SK-MEL-5 (cell line): ENCODE results near the gene APEX1. TPM values are rescaled to one million over a fixed set of nuclear protein-coding genes. Genes with fewer than 3 reads are reported as not detected.
"Not testable (repeated sequence)": the region's sequence is repeated elsewhere in the genome, so short reads cannot be mapped to it uniquely, and the experiment has no call there.

Experiments
- DNase-seq: peaks from one replicate; pipeline ENCODE4 v3.0.0-alpha.2; 2016; ENCODE audit warnings: low read depth, low spot score
- in situ Hi-C: cut with HindIII; loops from 2 replicates; pipeline ENCODE4 v1.10.0; 2016; ENCODE audit warnings: low sequenced_read_pairs, high pct_unique_total_duplicates, low pct_unique_long_range_greater_than_20kb
- small RNA-seq, 2 experiments: library from RNA; depleted of rRNA; stranded (forward); fragments of <200 nt; gene quantifications; one replicate each; pipeline ENCODE3, GENCODE V24; 2014
- total RNA-seq: library from RNA; depleted of rRNA; stranded (reverse); fragments of >200 nt; shearing (Covaris generic); gene quantifications from 2 replicates; pipeline ENCODE4 v1.2.3, GENCODE V29; 2014; rRNA removed

APEX1 gene
- total RNA-seq, 1 experiment from 2014 or later = 62.6 TPM

- in situ Hi-C loops = no loop called here
- DNase-seq = no peak
Measured at GRCh38 chr14:20493634-20494033, 38.6 kb downstream of the APEX1 start.

- DNase-seq = no peak
- in situ Hi-C loops = no loop called here
Measured at GRCh38 chr14:20494935-20495766, 40.1 kb downstream of the APEX1 start.

- no peak for DNase-seq
- in situ Hi-C loops = no loop called here
Measured at GRCh38 chr14:20498622-20499021, 43.6 kb downstream of the APEX1 start.

GRCh38 chr14:20499108-20499507, 44.1 kb downstream of the APEX1 start:
- in situ Hi-C loops = no loop called here
- DNase-seq = no peak

- in situ Hi-C loops = no loop called here
- no peak for DNase-seq
Measured at GRCh38 chr14:20499881-20500280, 44.9 kb downstream of the APEX1 start.

GRCh38 chr14:20501346-20501745, 46.3 kb downstream of the APEX1 start:
- DNase-seq = no peak
- in situ Hi-C loops = no loop called here

GRCh38 chr14:20503898-20504297, 48.9 kb downstream of the APEX1 start:
- no peak for DNase-seq
- in situ Hi-C loops = no loop called here

GRCh38 chr14:20506276-20506675, 51.2 kb downstream of the APEX1 start:
- DNase-seq, in situ Hi-C loops: not testable (repeated sequence)

GRCh38 chr14:20506752-20507151, 51.7 kb downstream of the APEX1 start:
- in situ Hi-C loops, DNase-seq: not testable (repeated sequence)

Small RNAs within 50 kb of the gene (small RNA-seq; reads per million reads assigned to genes)
- gene RNA5SP382 = 0.06 to 5.7 reads per million in 2 experiments

Other genes with a start within 250 kb of the APEX1 start
- not detected in 2 replicates for gene OR11H6, start 231.5 kb upstream of the APEX1 start, total RNA-seq
- not detected in 2 replicates for gene OR11H7, start 226.2 kb upstream of the APEX1 start, total RNA-seq
- not detected in 2 replicates for gene OR11H4, start 215.9 kb upstream of the APEX1 start, total RNA-seq
- gene TTC5, start 149.3 kb upstream of the APEX1 start, total RNA-seq = 23.3 and 23.9 TPM in 2 replicates
- gene CCNB1IP1, start 121.9 kb upstream of the APEX1 start, total RNA-seq = 81.2 and 82.5 TPM in 2 replicates
- gene PARP2, start 111.6 kb upstream of the APEX1 start, total RNA-seq = 9.2 and 13.2 TPM in 2 replicates
- 11.0 and 11.5 TPM in 2 replicates for gene TEP1, start 41.7 kb upstream of the APEX1 start, total RNA-seq
- not detected in 2 replicates for gene KLHL33, start 19.1 kb upstream of the APEX1 start, total RNA-seq
- 10.6 and 15.9 TPM in 2 replicates for gene OSGEP, start 414 bp upstream of the APEX1 start, total RNA-seq
- gene PIP4P1, start 6.2 kb downstream of the APEX1 start, total RNA-seq = 22.9 and 25.8 TPM in 2 replicates
- gene PNP, start 14.2 kb downstream of the APEX1 start, total RNA-seq = 26.5 and 29.5 TPM in 2 replicates
- not detected in 2 replicates for gene RNASE10, start 50.3 kb downstream of the APEX1 start, total RNA-seq
- not detected in 2 replicates for gene RNASE9, start 105.8 kb downstream of the APEX1 start, total RNA-seq
- 0.66 TPM in 1 of 2 replicates, not detected in the other for gene RNASE11, start 132.8 kb downstream of the APEX1 start, total RNA-seq
- not detected in 2 replicates for gene RNASE12, start 136.2 kb downstream of the APEX1 start, total RNA-seq
- not detected in 2 replicates for gene OR6S1, start 186.5 kb downstream of the APEX1 start, total RNA-seq
- gene RNASE4, start 229.3 kb downstream of the APEX1 start, total RNA-seq = 0.82 and 2.7 TPM in 2 replicates
- 5.2 TPM in 2 replicates for gene ANG, start 233.5 kb downstream of the APEX1 start, total RNA-seq